ENCODE results near the gene SF3B5. TPM values are rescaled to one million over a fixed set of nuclear protein-coding genes. Genes with fewer than 3 reads are reported as not detected.
A peak's percentile ranks its signal among the peaks of the same experiment; 100 is the strongest.

Gene SF3B5
- total and polyA plus RNA-seq, 9 of the 15 experiments (the other 6 are each of a cell fraction or from before 2014, with no cell fraction given): 238 to 1,211 (median 407) TPM

DNA sequence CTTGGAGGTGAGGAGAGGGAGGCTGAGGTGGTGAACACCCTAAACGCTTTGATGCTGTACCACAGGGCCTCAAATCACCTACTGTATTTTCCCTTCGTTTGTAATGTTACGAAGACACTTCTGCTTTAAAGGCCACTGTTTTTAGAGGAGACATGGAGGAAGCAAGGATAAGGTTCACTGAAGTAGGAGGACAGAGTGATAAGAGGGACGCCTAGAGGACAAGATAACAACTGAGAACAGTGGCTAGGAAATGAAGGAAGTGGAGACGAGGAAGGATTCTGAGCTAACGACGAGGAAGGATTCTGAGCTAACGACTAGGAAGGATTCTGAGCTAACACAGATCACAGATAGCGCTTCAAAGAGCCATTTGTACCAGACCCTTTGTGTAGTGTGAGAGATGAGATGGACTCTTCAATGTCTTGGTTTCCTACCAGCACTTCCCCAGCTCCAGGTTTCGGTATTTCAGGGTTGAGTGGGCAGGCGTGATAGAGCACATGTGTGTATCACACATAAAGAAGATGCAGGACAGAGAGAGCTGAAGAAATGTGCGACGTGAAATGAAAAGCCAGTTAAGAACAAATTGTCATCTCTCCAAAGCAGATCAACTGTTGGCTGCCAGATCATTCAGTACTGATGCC is 7.5 kb downstream of the SF3B5 start (continued):
- TF ChIP-seq, protein P1, sequence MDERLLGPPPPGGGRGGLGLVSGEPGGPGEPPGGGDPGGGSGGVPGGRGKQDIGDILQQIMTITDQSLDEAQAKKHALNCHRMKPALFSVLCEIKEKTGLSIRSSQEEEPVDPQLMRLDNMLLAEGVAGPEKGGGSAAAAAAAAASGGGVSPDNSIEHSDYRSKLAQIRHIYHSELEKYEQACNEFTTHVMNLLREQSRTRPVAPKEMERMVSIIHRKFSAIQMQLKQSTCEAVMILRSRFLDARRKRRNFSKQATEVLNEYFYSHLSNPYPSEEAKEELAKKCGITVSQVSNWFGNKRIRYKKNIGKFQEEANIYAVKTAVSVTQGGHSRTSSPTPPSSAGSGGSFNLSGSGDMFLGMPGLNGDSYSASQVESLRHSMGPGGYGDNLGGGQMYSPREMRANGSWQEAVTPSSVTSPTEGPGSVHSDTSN (CRISPR knock-in tag; IDR thresholded peaks at IDR 0.05; ENCODE audit: low read depth): no peak
- TF ChIP-seq, protein P1 (tag; conservative IDR thresholded peaks at IDR 0.05; ENCODE audit: low read depth): no peak
- TF ChIP-seq, protein P2, sequence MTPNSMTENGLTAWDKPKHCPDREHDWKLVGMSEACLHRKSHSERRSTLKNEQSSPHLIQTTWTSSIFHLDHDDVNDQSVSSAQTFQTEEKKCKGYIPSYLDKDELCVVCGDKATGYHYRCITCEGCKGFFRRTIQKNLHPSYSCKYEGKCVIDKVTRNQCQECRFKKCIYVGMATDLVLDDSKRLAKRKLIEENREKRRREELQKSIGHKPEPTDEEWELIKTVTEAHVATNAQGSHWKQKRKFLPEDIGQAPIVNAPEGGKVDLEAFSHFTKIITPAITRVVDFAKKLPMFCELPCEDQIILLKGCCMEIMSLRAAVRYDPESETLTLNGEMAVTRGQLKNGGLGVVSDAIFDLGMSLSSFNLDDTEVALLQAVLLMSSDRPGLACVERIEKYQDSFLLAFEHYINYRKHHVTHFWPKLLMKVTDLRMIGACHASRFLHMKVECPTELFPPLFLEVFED (CRISPR knock-in tag; conservative IDR thresholded peaks at IDR 0.05): no peak
- TF ChIP-seq FIP1L1 (IDR thresholded peaks at IDR 0.05; ENCODE audit: low read depth, low read length, poor library complexity, severe bottlenecking) (no peak), CHD4 (IDR thresholded peaks at IDR 0.05; ENCODE audit: insufficient read depth, insufficient replicate concordance, low read depth, low read length, poor library complexity, severe bottlenecking) (no peak), SREBF2 (CRISPR knock-in tag; IDR thresholded peaks at IDR 0.05) (no peak), BCOR (IDR thresholded peaks at IDR 0.05) (peak; percentile 66), CTBP1 (IDR thresholded peaks at IDR 0.05; ENCODE audit: borderline replicate concordance) (peak; percentile 91), ZNF140 (CRISPR knock-in tag; IDR thresholded peaks at IDR 0.05) (no peak), ZNF384 (IDR thresholded peaks at IDR 0.05; ENCODE audit: low read depth, low read length) (no peak), ZNF583 (CRISPR knock-in tag; IDR thresholded peaks at IDR 0.05) (peak; percentile 37; the same call in 1 of the 2 replicates), ZNF232 (CRISPR knock-in tag; IDR thresholded peaks at IDR 0.05) (no peak), ZNF3 (CRISPR knock-in tag; IDR thresholded peaks at IDR 0.05) (no peak), HMG20A (CRISPR knock-in tag; conservative IDR thresholded peaks at IDR 0.05) (no peak), TEAD1 (CRISPR knock-in tag; IDR thresholded peaks at IDR 0.05) (peak in 1 of 2 experiments; percentile 68; a peak in 1 of 4 replicates)
- TF ChIP-seq, protein P3, sequence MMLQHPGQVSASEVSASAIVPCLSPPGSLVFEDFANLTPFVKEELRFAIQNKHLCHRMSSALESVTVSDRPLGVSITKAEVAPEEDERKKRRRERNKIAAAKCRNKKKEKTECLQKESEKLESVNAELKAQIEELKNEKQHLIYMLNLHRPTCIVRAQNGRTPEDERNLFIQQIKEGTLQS (IDR thresholded peaks at IDR 0.05): no peak
- TF ChIP-seq, protein P3 (CRISPR knock-in tag; conservative IDR thresholded peaks at IDR 0.05): no peak
- TF ChIP-seq, protein P4, sequence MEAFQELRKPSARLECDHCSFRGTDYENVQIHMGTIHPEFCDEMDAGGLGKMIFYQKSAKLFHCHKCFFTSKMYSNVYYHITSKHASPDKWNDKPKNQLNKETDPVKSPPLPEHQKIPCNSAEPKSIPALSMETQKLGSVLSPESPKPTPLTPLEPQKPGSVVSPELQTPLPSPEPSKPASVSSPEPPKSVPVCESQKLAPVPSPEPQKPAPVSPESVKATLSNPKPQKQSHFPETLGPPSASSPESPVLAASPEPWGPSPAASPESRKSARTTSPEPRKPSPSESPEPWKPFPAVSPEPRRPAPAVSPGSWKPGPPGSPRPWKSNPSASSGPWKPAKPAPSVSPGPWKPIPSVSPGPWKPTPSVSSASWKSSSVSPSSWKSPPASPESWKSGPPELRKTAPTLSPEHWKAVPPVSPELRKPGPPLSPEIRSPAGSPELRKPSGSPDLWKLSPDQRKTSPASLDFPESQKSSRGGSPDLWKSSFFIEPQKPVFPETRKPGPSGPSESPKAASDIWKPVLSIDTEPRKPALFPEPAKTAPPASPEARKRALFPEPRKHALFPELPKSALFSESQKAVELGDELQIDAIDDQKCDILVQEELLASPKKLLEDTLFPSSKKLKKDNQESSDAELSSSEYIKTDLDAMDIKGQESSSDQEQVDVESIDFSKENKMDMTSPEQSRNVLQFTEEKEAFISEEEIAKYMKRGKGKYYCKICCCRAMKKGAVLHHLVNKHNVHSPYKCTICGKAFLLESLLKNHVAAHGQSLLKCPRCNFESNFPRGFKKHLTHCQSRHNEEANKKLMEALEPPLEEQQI (IDR thresholded peaks at IDR 0.05): 0 out of 2 replicates have a peak, but pooled peaks have one; percentile 35
- TF ChIP-seq, protein P5, sequence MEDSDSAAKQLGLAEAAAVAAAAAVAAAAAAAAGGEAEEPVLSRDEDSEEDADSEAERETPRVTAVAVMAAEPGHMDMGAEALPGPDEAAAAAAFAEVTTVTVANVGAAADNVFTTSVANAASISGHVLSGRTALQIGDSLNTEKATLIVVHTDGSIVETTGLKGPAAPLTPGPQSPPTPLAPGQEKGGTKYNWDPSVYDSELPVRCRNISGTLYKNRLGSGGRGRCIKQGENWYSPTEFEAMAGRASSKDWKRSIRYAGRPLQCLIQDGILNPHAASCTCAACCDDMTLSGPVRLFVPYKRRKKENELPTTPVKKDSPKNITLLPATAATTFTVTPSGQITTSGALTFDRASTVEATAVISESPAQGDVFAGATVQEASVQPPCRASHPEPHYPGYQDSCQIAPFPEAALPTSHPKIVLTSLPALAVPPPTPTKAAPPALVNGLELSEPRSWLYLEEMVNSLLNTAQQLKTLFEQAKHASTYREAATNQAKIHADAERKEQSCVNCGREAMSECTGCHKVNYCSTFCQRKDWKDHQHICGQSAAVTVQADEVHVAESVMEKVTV (CRISPR knock-in tag; IDR thresholded peaks at IDR 0.05): peak; percentile 57; the same call in 1 of the 2 replicates
